ENCODE results near the gene SCUBE3.

- TF ChIP-seq USF1 (IDR thresholded peaks at IDR 0.05) (no peak), TEAD4 (IDR thresholded peaks at IDR 0.05) (no peak), EP300 (IDR thresholded peaks at IDR 0.05; ENCODE audit: borderline replicate concordance) (no peak), YY1 (IDR thresholded peaks at IDR 0.05; ENCODE audit: low read depth) (no peak)
Observed at GRCh38 chr6:35203152-35203670, 10.5 kb upstream of the SCUBE3 start.
